ENCODE measurements around the gene KCMF1.

Gene KCMF1

DNA sequence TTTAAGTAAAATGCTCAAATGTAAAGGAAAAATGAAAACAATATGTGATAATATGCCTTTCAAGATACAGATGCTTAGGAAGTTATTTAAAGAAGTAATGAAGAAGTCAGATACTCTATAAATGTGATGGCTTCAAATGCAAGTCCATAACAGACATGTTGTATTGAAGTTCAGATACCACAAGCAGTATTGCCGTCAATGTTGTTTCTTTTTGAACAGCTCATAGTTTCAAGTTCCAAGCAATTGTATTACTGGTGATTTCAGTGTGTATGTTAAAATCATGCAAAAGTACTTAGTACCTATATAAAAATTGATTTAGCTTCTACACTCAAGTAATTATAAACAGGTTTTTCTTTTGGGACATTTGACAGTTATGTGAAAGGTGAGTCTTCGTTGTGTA is 24.9 kb downstream of the KCMF1 start:
- Histone ChIP-seq H3K4me3 (ENCODE audit: low read length) (no peak overlapping the region), H3K27me3 (ENCODE audit: control insufficient read depth, insufficient read depth, low read length) (no peaks in the 10 kb centered on the region), H3K4me1 (ENCODE audit: control insufficient read depth, low read depth, low read length) (no peaks in the 10 kb centered on the region)

GRCh38 chr2:84996909-84997308 is 25.9 kb downstream of the KCMF1 start:
- no peaks in the 10 kb centered on the region for H3K36me3 ChIP-seq (ENCODE audit: control insufficient read depth, low read depth, low read length)
- no peak overlapping the region for H3K9ac ChIP-seq (ENCODE audit: low read length)
- no peaks in the 10 kb centered on the region for H3K27me3 ChIP-seq (ENCODE audit: control insufficient read depth, insufficient read depth, low read length)
- no peaks in the 10 kb centered on the region for H3K9me3 ChIP-seq (ENCODE audit: control insufficient read depth, low read depth, low read length)
- H3K4me3 ChIP-seq (ENCODE audit: low read length), result no peak overlapping the region
- H3K4me1 ChIP-seq (ENCODE audit: control insufficient read depth, low read depth, low read length), result no peaks in the 10 kb centered on the region
- H3K27ac ChIP-seq (ENCODE audit: low read length), result no peak overlapping the region

More for the DNA sequence above, 24.9 kb downstream of the KCMF1 start:
- no peaks in the 10 kb centered on the region for H3K36me3 ChIP-seq (ENCODE audit: control insufficient read depth, low read depth, low read length)
- H3K27ac ChIP-seq (ENCODE audit: low read length), result no peak overlapping the region
- no peak overlapping the region for H3K9ac ChIP-seq (ENCODE audit: low read length)
- no peaks in the 10 kb centered on the region for H3K9me3 ChIP-seq (ENCODE audit: control insufficient read depth, low read depth, low read length)

DNA sequence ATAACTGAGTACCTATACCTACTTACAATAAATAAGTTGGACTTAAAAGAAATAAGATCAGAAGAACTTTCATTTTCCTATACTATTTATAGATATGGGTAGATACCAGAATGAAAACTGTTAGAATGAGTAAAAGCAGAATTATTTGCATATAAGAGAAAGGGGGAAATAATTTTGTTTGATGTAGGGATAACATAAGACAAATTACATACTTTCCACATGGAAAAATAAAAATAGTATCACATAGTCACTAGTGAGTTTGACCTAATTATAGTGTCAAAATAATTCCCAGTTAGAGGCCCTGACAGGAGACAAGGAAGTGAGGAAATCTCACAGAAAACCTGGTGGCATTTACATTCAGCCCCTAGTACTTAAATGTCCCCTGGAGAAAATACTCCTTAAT is 28.6 kb downstream of the KCMF1 start:
- Histone ChIP-seq H3K36me3 (ENCODE audit: control insufficient read depth, low read depth, low read length) (peaks cover 4% of the 10 kb centered on the region), H3K27ac (ENCODE audit: low read length) (no peak overlapping the region), H3K27me3 (ENCODE audit: control insufficient read depth, insufficient read depth, low read length) (no peaks in the 10 kb centered on the region), H3K4me1 (ENCODE audit: control insufficient read depth, low read depth, low read length) (no peaks in the 10 kb centered on the region), H3K4me3 (ENCODE audit: low read length) (no peak overlapping the region), H3K9me3 (ENCODE audit: control insufficient read depth, low read depth, low read length) (no peaks in the 10 kb centered on the region), H3K9ac (ENCODE audit: low read length) (no peak overlapping the region)

- H3K9me3 ChIP-seq (ENCODE audit: control insufficient read depth, low read depth, low read length), result no peaks in the 10 kb centered on the region
- H3K4me1 ChIP-seq (ENCODE audit: control insufficient read depth, low read depth, low read length), result no peaks in the 10 kb centered on the region
- H3K27ac ChIP-seq (ENCODE audit: low read length), result no peak overlapping the region
Measured at GRCh38 chr2:85001595-85001994, 30.6 kb downstream of the KCMF1 start.

DNA sequence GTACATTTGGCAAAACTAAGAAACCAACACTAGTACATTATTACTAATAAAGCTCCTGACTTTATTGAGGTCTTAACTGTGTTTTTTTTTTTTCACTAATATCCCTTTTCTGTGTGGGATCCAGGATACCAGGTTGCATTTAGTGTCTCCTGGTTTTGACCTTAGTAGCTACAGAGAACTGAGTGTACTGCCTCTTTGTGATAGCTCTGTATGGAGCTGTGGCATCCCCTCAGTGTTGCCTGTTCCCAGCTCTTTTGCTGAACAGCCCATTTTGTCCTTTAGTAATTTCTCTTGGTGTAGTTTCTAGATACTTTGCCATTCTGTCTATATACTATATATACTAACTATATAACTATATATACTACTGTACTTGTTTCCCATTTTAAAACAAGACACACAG is 31.6 kb downstream of the KCMF1 start:
- H3K9me3 ChIP-seq (ENCODE audit: control insufficient read depth, low read depth, low read length), result no peaks in the 10 kb centered on the region
- no peak overlapping the region for H3K9ac ChIP-seq (ENCODE audit: low read length)
- H3K4me3 ChIP-seq (ENCODE audit: low read length), result no peak overlapping the region
- H3K27ac ChIP-seq (ENCODE audit: low read length), result no peak overlapping the region
- no peaks in the 10 kb centered on the region for H3K4me1 ChIP-seq (ENCODE audit: control insufficient read depth, low read depth, low read length)
- H3K27me3 ChIP-seq (ENCODE audit: control insufficient read depth, insufficient read depth, low read length), result no peaks in the 10 kb centered on the region
- H3K36me3 ChIP-seq (ENCODE audit: control insufficient read depth, low read depth, low read length), result peaks cover 8% of the 10 kb centered on the region

More at GRCh38 chr2:85001595-85001994, 30.6 kb downstream of the KCMF1 start:
- Histone ChIP-seq H3K9ac (ENCODE audit: low read length) (no peak overlapping the region), H3K36me3 (ENCODE audit: control insufficient read depth, low read depth, low read length) (peaks cover 4% of the 10 kb centered on the region), H3K4me3 (ENCODE audit: low read length) (no peak overlapping the region), H3K27me3 (ENCODE audit: control insufficient read depth, insufficient read depth, low read length) (no peaks in the 10 kb centered on the region)

- Histone ChIP-seq H3K4me1 (ENCODE audit: control insufficient read depth, low read depth, low read length) (peaks cover 6% of the 10 kb centered on the region), H3K27me3 (ENCODE audit: control insufficient read depth, insufficient read depth, low read length) (no peaks in the 10 kb centered on the region), H3K9ac (ENCODE audit: low read length) (no peak overlapping the region), H3K9me3 (ENCODE audit: control insufficient read depth, low read depth, low read length) (no peaks in the 10 kb centered on the region), H3K36me3 (ENCODE audit: control insufficient read depth, low read depth, low read length) (peaks cover 12% of the 10 kb centered on the region), H3K4me3 (ENCODE audit: low read length) (no peak overlapping the region), H3K27ac (ENCODE audit: low read length) (no peak overlapping the region)
Measured at GRCh38 chr2:85008252-85008651, 37.3 kb downstream of the KCMF1 start.

- Histone ChIP-seq H3K27me3 (ENCODE audit: control insufficient read depth, insufficient read depth, low read length) (no peaks in the 10 kb centered on the region), H3K4me3 (ENCODE audit: low read length) (no peak overlapping the region), H3K4me1 (ENCODE audit: control insufficient read depth, low read depth, low read length) (peaks cover 6% of the 10 kb centered on the region), H3K36me3 (ENCODE audit: control insufficient read depth, low read depth, low read length) (peaks cover 8% of the 10 kb centered on the region), H3K27ac (ENCODE audit: low read length) (no peak overlapping the region), H3K9ac (ENCODE audit: low read length) (no peak overlapping the region), H3K9me3 (ENCODE audit: control insufficient read depth, low read depth, low read length) (no peaks in the 10 kb centered on the region)
Measured at GRCh38 chr2:85009019-85009618, 38.2 kb downstream of the KCMF1 start.

- Histone ChIP-seq H3K27ac (ENCODE audit: low read length) (no peak overlapping the region), H3K9me3 (ENCODE audit: control insufficient read depth, low read depth, low read length) (no peaks in the 10 kb centered on the region), H3K4me1 (ENCODE audit: control insufficient read depth, low read depth, low read length) (peaks cover 6% of the 10 kb centered on the region), H3K36me3 (ENCODE audit: control insufficient read depth, low read depth, low read length) (peaks cover 8% of the 10 kb centered on the region), H3K27me3 (ENCODE audit: control insufficient read depth, insufficient read depth, low read length) (no peaks in the 10 kb centered on the region), H3K9ac (ENCODE audit: low read length) (no peak overlapping the region), H3K4me3 (ENCODE audit: low read length) (no peak overlapping the region)
Measured at GRCh38 chr2:85010404-85010803, 39.4 kb downstream of the KCMF1 start.

DNA sequence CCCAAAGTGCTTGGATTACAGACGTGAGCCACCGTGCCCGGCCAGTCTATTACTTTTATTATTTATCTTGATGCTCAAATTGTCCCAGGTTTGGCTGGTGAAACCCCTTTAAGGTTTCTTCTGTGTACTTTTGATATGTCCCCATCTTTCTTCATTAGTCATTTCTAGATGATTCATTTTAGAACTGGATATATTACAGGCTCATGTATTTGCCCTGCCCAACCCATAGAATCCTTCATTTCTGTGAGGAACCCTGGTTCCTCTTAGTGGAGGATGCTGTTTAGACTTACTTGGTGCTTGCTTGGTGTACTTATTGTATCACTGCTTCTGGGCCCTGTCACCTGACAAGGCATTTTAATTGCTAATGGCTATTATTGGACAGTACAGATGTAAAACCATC is 40.1 kb downstream of the KCMF1 start:
- H3K36me3 ChIP-seq (ENCODE audit: control insufficient read depth, low read depth, low read length), result peaks cover 8% of the 10 kb centered on the region
- peaks cover 6% of the 10 kb centered on the region for H3K4me1 ChIP-seq (ENCODE audit: control insufficient read depth, low read depth, low read length)
- H3K4me3 ChIP-seq (ENCODE audit: low read length), result no peak overlapping the region
- no peak overlapping the region for H3K27ac ChIP-seq (ENCODE audit: low read length)
- H3K9me3 ChIP-seq (ENCODE audit: control insufficient read depth, low read depth, low read length), result no peaks in the 10 kb centered on the region
- no peaks in the 10 kb centered on the region for H3K27me3 ChIP-seq (ENCODE audit: control insufficient read depth, insufficient read depth, low read length)
- no peak overlapping the region for H3K9ac ChIP-seq (ENCODE audit: low read length)

DNA sequence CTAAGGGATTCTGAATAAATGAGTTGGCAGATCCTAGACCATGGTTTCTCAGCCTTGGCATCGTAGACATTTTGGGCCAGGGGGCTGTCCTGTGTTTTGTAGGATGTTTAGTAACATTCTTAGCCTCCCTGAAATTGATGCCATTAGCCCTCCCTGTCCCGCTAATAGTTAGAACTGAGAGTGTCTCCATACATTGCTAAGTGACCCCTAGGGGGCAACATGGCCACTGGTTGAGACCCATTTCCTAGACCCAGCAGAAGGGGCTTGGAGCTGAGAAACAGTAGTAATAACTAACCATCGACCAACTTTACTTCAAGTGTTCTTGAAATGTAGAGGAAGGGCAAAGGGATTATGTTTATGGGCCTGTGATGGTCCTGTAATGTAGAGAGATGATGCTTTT is 40.8 kb downstream of the KCMF1 start:
- Histone ChIP-seq H3K9ac (ENCODE audit: low read length) (no peak overlapping the region), H3K9me3 (ENCODE audit: control insufficient read depth, low read depth, low read length) (no peaks in the 10 kb centered on the region), H3K4me3 (ENCODE audit: low read length) (no peak overlapping the region), H3K36me3 (ENCODE audit: control insufficient read depth, low read depth, low read length) (peaks cover 8% of the 10 kb centered on the region), H3K27me3 (ENCODE audit: control insufficient read depth, insufficient read depth, low read length) (no peaks in the 10 kb centered on the region), H3K27ac (ENCODE audit: low read length) (no peak overlapping the region), H3K4me1 (ENCODE audit: control insufficient read depth, low read depth, low read length) (peaks cover 6% of the 10 kb centered on the region)

DNA sequence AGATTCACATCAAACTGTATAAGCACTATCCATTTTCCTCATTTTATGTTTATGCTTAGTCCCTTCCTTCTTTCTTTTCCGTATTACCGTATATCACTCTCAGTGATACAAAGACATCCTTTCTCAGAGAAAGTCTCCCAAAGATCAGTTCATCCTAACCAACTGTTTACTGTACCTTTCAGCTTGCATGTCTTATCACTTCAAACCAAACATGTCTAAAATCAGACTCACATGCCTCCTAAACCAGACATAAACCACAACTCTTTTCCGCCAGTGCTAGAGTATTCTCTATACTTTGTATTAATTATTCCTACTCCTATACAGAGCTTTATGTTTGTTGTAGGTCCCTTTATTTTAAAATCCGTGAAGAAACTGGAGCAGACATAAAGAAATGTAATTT is 41.5 kb downstream of the KCMF1 start:
- Histone ChIP-seq H3K9me3 (ENCODE audit: control insufficient read depth, low read depth, low read length) (no peaks in the 10 kb centered on the region), H3K4me1 (ENCODE audit: control insufficient read depth, low read depth, low read length) (peaks cover 6% of the 10 kb centered on the region), H3K27me3 (ENCODE audit: control insufficient read depth, insufficient read depth, low read length) (no peaks in the 10 kb centered on the region), H3K4me3 (ENCODE audit: low read length) (no peak overlapping the region), H3K36me3 (ENCODE audit: control insufficient read depth, low read depth, low read length) (peaks cover 5% of the 10 kb centered on the region), H3K9ac (ENCODE audit: low read length) (no peak overlapping the region), H3K27ac (ENCODE audit: low read length) (no peak overlapping the region)

- Histone ChIP-seq H3K27me3 (ENCODE audit: control insufficient read depth, insufficient read depth, low read length) (no peaks in the 10 kb centered on the region), H3K27ac (ENCODE audit: low read length) (no peak overlapping the region), H3K4me1 (ENCODE audit: control insufficient read depth, low read depth, low read length) (peaks cover 6% of the 10 kb centered on the region), H3K36me3 (ENCODE audit: control insufficient read depth, low read depth, low read length) (peaks cover 1% of the 10 kb centered on the region), H3K9me3 (ENCODE audit: control insufficient read depth, low read depth, low read length) (no peaks in the 10 kb centered on the region), H3K4me3 (ENCODE audit: low read length) (no peak overlapping the region), H3K9ac (ENCODE audit: low read length) (no peak overlapping the region)
Measured at GRCh38 chr2:85012855-85013254, 41.9 kb downstream of the KCMF1 start.

Measured in iPS-18a (cell line).